ENCODE results near the gene KISS1. TPM values are rescaled to one million over a fixed set of nuclear protein-coding genes. Genes with fewer than 3 reads are reported as not detected.

Gene KISS1
- total RNA-seq, 1 donor from 2014 or later = 2.7 TPM

GRCh38 chr1:204241914-204242313, 45.6 kb upstream of the KISS1 start:
- no peak for TF ChIP-seq CTCF (IDR thresholded peaks at IDR 0.05; ENCODE audit: insufficient read depth, low read depth, low read length)
- TF ChIP-seq EZH2 (IDR thresholded peaks at IDR 0.05; ENCODE audit: insufficient read depth, low read length) = no peak
- no peaks in the 10 kb centered on the region for H3K4me1 ChIP-seq (ENCODE audit: insufficient read depth, low read length)
- H3K79me2 ChIP-seq (ENCODE audit: insufficient read depth, low read length) = no peaks in the 10 kb centered on the region
- DNase-seq (ENCODE audit: low read depth) (no peak), FAIRE-seq (no peak)
- no peak overlapping the region for H3K9ac ChIP-seq (ENCODE audit: low read length)
- no peaks in the 10 kb centered on the region for H4K20me1 ChIP-seq (ENCODE audit: insufficient read depth, low read length)
- H3K36me3 ChIP-seq (ENCODE audit: insufficient read depth, low read length) = no peaks in the 10 kb centered on the region
- H3K4me3 ChIP-seq (ENCODE audit: insufficient read depth, low read depth, low read length) = no peak overlapping the region
- H3K27me3 ChIP-seq (ENCODE audit: insufficient read depth, low read length) = peaks cover 3% of the 10 kb centered on the region
- H3K4me2 ChIP-seq (ENCODE audit: low read length) = no peak overlapping the region
- H2AFZ ChIP-seq (ENCODE audit: low read depth, low read length) = no peak overlapping the region
- no peaks in the 10 kb centered on the region for H3K9me3 ChIP-seq (ENCODE audit: insufficient read depth, low read depth, low read length)
- no peak overlapping the region for H3K4me3 Mint-ChIP-seq (ENCODE audit: unreplicated experiment)
- no peaks in the 10 kb centered on the region for H3K4me1 Mint-ChIP-seq (ENCODE audit: low read depth, unreplicated experiment)
- peaks cover 25% of the 10 kb centered on the region for H3K27me3 Mint-ChIP-seq (ENCODE audit: low read depth, unreplicated experiment)
- H3K27ac ChIP-seq (ENCODE audit: low read depth, low read length) = no peak overlapping the region
- H3K9me3 Mint-ChIP-seq (ENCODE audit: unreplicated experiment) = peaks cover 6% of the 10 kb centered on the region
- H3K36me3 Mint-ChIP-seq (ENCODE audit: low read depth, unreplicated experiment) = peaks cover 3% of the 10 kb centered on the region
- no peak overlapping the region for H3K27ac Mint-ChIP-seq (ENCODE audit: unreplicated experiment)

- H3K4me3 Mint-ChIP-seq (ENCODE audit: unreplicated experiment) = no peak overlapping the region
These were observed 44.8 kb upstream of the KISS1 start for GRCh38 chr1:204241050-204241449.

More at GRCh38 chr1:204241050-204241449, 44.8 kb upstream of the KISS1 start:
- no peak overlapping the region for H3K9ac ChIP-seq (ENCODE audit: low read length)
- Mint-ChIP-seq H3K27ac (ENCODE audit: unreplicated experiment) (no peak overlapping the region), H3K36me3 (ENCODE audit: low read depth, unreplicated experiment) (peaks cover 5% of the 10 kb centered on the region), H3K9me3 (ENCODE audit: unreplicated experiment) (peaks cover 11% of the 10 kb centered on the region), H3K27me3 (ENCODE audit: low read depth, unreplicated experiment) (peaks cover 22% of the 10 kb centered on the region), H3K4me1 (ENCODE audit: low read depth, unreplicated experiment) (no peaks in the 10 kb centered on the region)
- H3K9me3 ChIP-seq (ENCODE audit: insufficient read depth, low read depth, low read length) = no peaks in the 10 kb centered on the region
- H3K79me2 ChIP-seq (ENCODE audit: insufficient read depth, low read length) = no peaks in the 10 kb centered on the region
- H3K27ac ChIP-seq (ENCODE audit: low read depth, low read length) = no peak overlapping the region
- H3K4me3 ChIP-seq (ENCODE audit: insufficient read depth, low read depth, low read length) = no peak overlapping the region
- FAIRE-seq (no peak), DNase-seq (ENCODE audit: low read depth) (no peak)
- H3K36me3 ChIP-seq (ENCODE audit: insufficient read depth, low read length) = no peaks in the 10 kb centered on the region
- no peaks in the 10 kb centered on the region for H3K4me1 ChIP-seq (ENCODE audit: insufficient read depth, low read length)
- no peaks in the 10 kb centered on the region for H4K20me1 ChIP-seq (ENCODE audit: insufficient read depth, low read length)
- H3K27me3 ChIP-seq (ENCODE audit: insufficient read depth, low read length) = peaks cover 3% of the 10 kb centered on the region
- H2AFZ ChIP-seq (ENCODE audit: low read depth, low read length) = no peak overlapping the region
- TF ChIP-seq CTCF (IDR thresholded peaks at IDR 0.05; ENCODE audit: insufficient read depth, low read depth, low read length) = no peak
- no peak for TF ChIP-seq EZH2 (IDR thresholded peaks at IDR 0.05; ENCODE audit: insufficient read depth, low read length)
- no peak overlapping the region for H3K4me2 ChIP-seq (ENCODE audit: low read length)

All from astrocyte (in vitro differentiated cells and primary cell).